ENCODE measurements around the gene APBA1. TPM values are rescaled to one million over a fixed set of nuclear protein-coding genes. Genes with fewer than 3 reads are reported as not detected.

APBA1 gene
- total and polyA plus RNA-seq, 2 of the 4 experiments (the other 2 are of a cell fraction), result 3.8 to 5.1 TPM

DNA sequence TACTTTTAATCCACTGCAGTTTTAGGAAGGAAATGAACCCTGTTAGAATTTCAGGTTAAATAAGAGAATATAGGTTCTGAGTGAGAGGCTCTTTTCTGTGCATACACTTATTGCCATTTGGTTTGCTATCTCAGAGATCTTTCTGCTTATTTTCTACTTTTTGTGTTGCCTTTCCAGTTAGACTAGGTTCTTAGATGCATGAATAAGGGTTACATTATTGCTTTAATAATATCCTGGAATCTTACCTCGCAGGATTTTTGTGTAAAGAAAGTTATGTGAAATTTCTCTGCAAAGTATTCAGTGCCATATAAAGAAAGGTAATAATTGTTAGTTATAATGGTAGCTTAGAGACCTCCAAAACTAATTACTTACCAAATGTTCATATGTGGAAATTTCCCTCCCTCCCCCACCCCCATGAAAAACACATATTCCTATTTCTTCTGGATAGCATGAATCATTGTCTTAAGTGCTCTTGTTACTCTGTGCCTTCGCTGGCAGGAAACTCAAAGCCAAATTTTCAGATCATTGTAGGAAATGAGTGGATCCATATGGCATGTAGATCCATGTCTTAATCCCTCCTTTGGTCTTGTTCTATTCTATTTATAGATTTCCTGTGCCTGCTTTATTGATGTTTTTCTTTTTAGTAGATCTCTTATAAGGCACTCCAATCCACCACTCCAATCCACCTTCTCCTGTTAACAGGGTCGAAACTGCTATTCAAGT, 2.7 kb upstream of the APBA1 start:
- Histone ChIP-seq H2BK120ac (ENCODE audit: low read depth, low read length) (peak overlapping the region; percentile 86; the same call in 1 of the 2 replicates), H4K5ac (ENCODE audit: low read depth, low read length) (no peak overlapping the region), H3K14ac (replicated peaks; ENCODE audit: low read depth, low read length) (peak overlapping the region; percentile 81; the same call in 1 of the 2 replicates), H3K79me1 (ENCODE audit: low read depth in 1 of 2, low read length in 2 of 2) (peaks cover 10 to 26% of the 10 kb centered on the region in 2 experiments; a peak in 3 of 4 replicates), H3K36me3 (ENCODE audit: control insufficient read depth, insufficient read depth, low read length) (no peaks in the 10 kb centered on the region), H2BK5ac (ENCODE audit: low read depth, low read length, poor library complexity, severe bottlenecking) (peak overlapping the region; percentile 39), H2BK15ac (ENCODE audit: low read depth, low read length) (0 out of 3 replicates have a peak overlapping the region, but pooled peaks have one; percentile 8), H3K4me1 (ENCODE audit: control insufficient read depth, insufficient read depth, low read length) (peaks cover 6% of the 10 kb centered on the region), H4K8ac (ENCODE audit: low read depth in 2 of 2, low read length in 2 of 2) (peak overlapping the region in 1 of 2 experiments; percentile 61; a peak in 1 of 4 replicates), H4K91ac (ENCODE audit: insufficient read depth, low read depth, low read length) (0 out of 2 replicates have a peak overlapping the region, but pooled peaks have one; percentile 12), H3K56ac (ENCODE audit: extremely low read depth, insufficient read depth, low read length) (no peak overlapping the region), H3K9ac (ENCODE audit: low read depth, low read length) (no peak overlapping the region), H2AK9ac (replicated peaks; ENCODE audit: low read depth, low read length, poor library complexity) (no peak overlapping the region), H3K9me1 (ENCODE audit: insufficient read depth, low read length) (peaks cover 7% of the 10 kb centered on the region), H4K20me1 (ENCODE audit: insufficient read depth, low read length) (peaks cover 2% of the 10 kb centered on the region; the same call in 1 of the 2 replicates), H3K4ac (ENCODE audit: low read depth, low read length) (peak overlapping the region; percentile 61; the same call in 1 of the 2 replicates), H3K27ac (ENCODE audit: insufficient read depth, low read length) (0 out of 2 replicates have a peak overlapping the region, but pooled peaks have one; percentile 10), H3K4me2 (ENCODE audit: low read depth, low read length) (peak overlapping the region; percentile 36; the same call in 1 of the 2 replicates), H2AK5ac (ENCODE audit: low read depth, low read length) (peak overlapping the region; percentile 27; the same call in 1 of the 2 replicates), H2BK20ac (ENCODE audit: low read depth, low read length) (peak overlapping the region; percentile 94; the same call in 1 of the 2 replicates), H3K4me3 (ENCODE audit: insufficient read depth, low read depth, low read length) (no peak overlapping the region), H3K18ac (ENCODE audit: low read depth, low read length) (no peak overlapping the region; the same call in 1 of the 2 replicates), H2AFZ (replicated peaks; ENCODE audit: low read length, poor library complexity) (peak overlapping the region; percentile 47), H3K23ac (ENCODE audit: low read depth, low read length) (no peak overlapping the region; the same call in 1 of the 2 replicates), H3K9me3 (ENCODE audit: control insufficient read depth, insufficient read depth, low read length) (no peaks in the 10 kb centered on the region), H3K27me3 (ENCODE audit: control insufficient read depth, insufficient read depth, low read length) (no peaks in the 10 kb centered on the region)
- ChIA-PET CTCF (no interaction called here), POLR2A (ENCODE audit: unreplicated experiment) (no interaction called here)
- dilution Hi-C loops (cut with HindIII; ENCODE audit: low sequenced_read_pairs, unreplicated experiment) (no loop called here), in situ Hi-C loops (cut with MboI; ENCODE audit: low sequenced_read_pairs) (loop anchor here (10.0 to 25.0 kb wide), 3 partner anchors 200 to 562 kb away; no protein-coding TSS in a partner anchor), intact Hi-C loops (cut with micrococcal nuclease) (loop anchor here (5.0 to 10.0 kb wide), 3 partner anchors 118 to 927 kb away; no protein-coding TSS in a partner anchor)
- TF ChIP-seq MAFK (IDR thresholded peaks at IDR 0.05; ENCODE audit: low read depth, low read length) (no peak), CEBPB (IDR thresholded peaks at IDR 0.05; ENCODE audit: low read depth, low read length) (peak; percentile 16; the same call in 1 of the 2 replicates)
- DNase-seq, result peak; percentile 94
- no TSS peak for BruUV-seq (replicated peaks)
- ATAC-seq (ENCODE audit: low read depth), result no peak
- no CpG with 5 or more reads among the region's 3 CpGs for WGBS, 2 experiments (ENCODE audit: extremely low coverage in 2 of 2, insufficient read length in 1 of 2)

Measured in IMR-90 (cell line).